Astrocyte (in vitro differentiated cells and primary cell): ENCODE measurements around the gene WNT3A. TPM values are rescaled to one million over a fixed set of nuclear protein-coding genes. Genes with fewer than 3 reads are reported as not detected.

ENCODE experiments used
- DNase-seq: peaks from one replicate; pipeline ENCODE4 v3.0.0-alpha.2; 2010; ENCODE audit warnings: low read depth
- FAIRE-seq: peaks from 2 replicates; lab custom pipeline; 2011; peaks lifted over from hg19 to GRCh38; lab: Jason Lieb, UNC
- H2AFZ ChIP-seq: 2 replicates; pipeline ENCODE4 v1.6.0; 2012; ENCODE audit warnings: low read depth, low read length, inconsistent platforms
- H3K27ac ChIP-seq: 2 replicates; pipeline ENCODE4 v1.5.1; 2011; ENCODE audit warnings: low read depth, low read length, inconsistent platforms
- H3K27me3 ChIP-seq: 2 replicates; pipeline ENCODE4 v1.6.0; 2011; ENCODE audit warnings: low read length, inconsistent platforms; ENCODE audit not compliant: insufficient read depth
- H3K36me3 ChIP-seq: 2 replicates; pipeline ENCODE4 v1.5.1; 2011; ENCODE audit warnings: low read length, inconsistent platforms; ENCODE audit not compliant: insufficient read depth
- H3K4me1 ChIP-seq: 2 replicates; pipeline ENCODE4 v1.5.1; 2011; ENCODE audit warnings: low read length, inconsistent platforms; ENCODE audit not compliant: insufficient read depth
- H3K4me2 ChIP-seq: 2 replicates; pipeline ENCODE4 v1.6.0; 2012; ENCODE audit warnings: low read length, inconsistent platforms
- H3K4me3 ChIP-seq: 2 replicates; pipeline ENCODE4 v1.5.1; 2011; ENCODE audit warnings: low read depth, mild to moderate bottlenecking, low read length, inconsistent platforms; ENCODE audit not compliant: insufficient read depth
- H3K79me2 ChIP-seq: 2 replicates; pipeline ENCODE4 v1.6.0; 2012; ENCODE audit warnings: mild to moderate bottlenecking, low read length, inconsistent platforms; ENCODE audit not compliant: insufficient read depth
- H3K9ac ChIP-seq: 2 replicates; pipeline ENCODE4 v1.6.0; 2012; ENCODE audit warnings: mild to moderate bottlenecking, low read length, inconsistent platforms
- H3K9me3 ChIP-seq: 2 replicates; pipeline ENCODE4 v1.5.1; 2012; ENCODE audit warnings: low read depth, mild to moderate bottlenecking, low read length, inconsistent platforms; ENCODE audit not compliant: insufficient read depth
- H4K20me1 ChIP-seq: 2 replicates; pipeline ENCODE4 v1.6.0; 2012; ENCODE audit warnings: low read length, inconsistent platforms; ENCODE audit not compliant: insufficient read depth
- H3K27ac Mint-ChIP-seq: one replicate; pipeline ENCODE4 v1.8.0; 2021; ENCODE audit warnings: mild to moderate bottlenecking, mixed read lengths; ENCODE audit not compliant: unreplicated experiment
- H3K27me3 Mint-ChIP-seq: one replicate; pipeline ENCODE4 v1.8.0; 2021; ENCODE audit warnings: low read depth, mixed read lengths; ENCODE audit not compliant: unreplicated experiment
- H3K36me3 Mint-ChIP-seq: one replicate; pipeline ENCODE4 v1.8.0; 2021; ENCODE audit warnings: low read depth, mixed read lengths; ENCODE audit not compliant: unreplicated experiment
- H3K4me1 Mint-ChIP-seq: one replicate; pipeline ENCODE4 v1.8.0; 2021; ENCODE audit warnings: low read depth, mixed read lengths; ENCODE audit not compliant: unreplicated experiment
- H3K4me3 Mint-ChIP-seq: one replicate; pipeline ENCODE4 v1.8.0; 2021; ENCODE audit warnings: mild to moderate bottlenecking, moderate library complexity, mixed read lengths; ENCODE audit not compliant: unreplicated experiment
- H3K9me3 Mint-ChIP-seq: one replicate; pipeline ENCODE4 v1.8.0; 2021; ENCODE audit warnings: mild to moderate bottlenecking, mixed read lengths; ENCODE audit not compliant: unreplicated experiment
- CTCF ChIP-seq: IDR thresholded peaks from 2 replicates; pipeline ENCODE4 v1.5.1; 2011; ENCODE audit warnings: low read depth, mild to moderate bottlenecking, inconsistent platforms, low read length, moderate library complexity; ENCODE audit not compliant: insufficient read depth
- EZH2 ChIP-seq: IDR thresholded peaks from 2 replicates; pipeline ENCODE4 v1.6.1; 2012; ENCODE audit warnings: mild to moderate bottlenecking, low read length, inconsistent platforms; ENCODE audit not compliant: insufficient read depth
- total RNA-seq: library from RNA; stranded (reverse); gene quantifications from 2 replicates; pipeline ENCODE4 v1.2.1, GENCODE V29; 2021

The WNT3A gene
- total RNA-seq, 1 donor from 2014 or later, result not detected

DNA sequence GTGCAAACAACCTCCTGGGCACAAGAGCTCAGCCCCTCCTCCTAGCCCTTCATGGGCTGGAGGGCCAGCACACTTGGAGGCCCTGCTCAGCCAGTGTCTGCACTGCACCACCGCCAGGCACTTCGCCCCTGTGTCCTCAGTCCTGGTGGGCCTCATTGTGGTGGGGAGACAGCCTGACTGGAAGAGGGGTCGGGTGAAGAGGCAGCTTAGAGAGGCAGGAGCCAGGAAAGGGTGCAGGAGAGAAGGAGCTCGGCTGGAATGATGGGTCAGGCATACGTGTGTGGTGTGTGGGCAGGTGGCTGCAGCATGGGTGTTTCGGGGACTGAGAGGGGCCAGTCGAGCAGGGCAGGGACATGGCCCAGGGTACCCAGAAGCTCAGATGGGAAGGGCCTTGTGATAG, 4.1 kb downstream of the WNT3A start:
- Histone ChIP-seq H3K4me2 (no peak overlapping the region), H3K4me1 (peaks cover 6% of the 10 kb centered on the region), H2AFZ (no peak overlapping the region), H3K27me3 (peaks cover 28% of the 10 kb centered on the region), H3K27ac (no peak overlapping the region), H3K9me3 (no peaks in the 10 kb centered on the region), H3K9ac (no peak overlapping the region), H4K20me1 (peaks cover 3% of the 10 kb centered on the region), H3K4me3 (no peak overlapping the region), H3K36me3 (no peaks in the 10 kb centered on the region), H3K79me2 (no peaks in the 10 kb centered on the region)
- FAIRE-seq, result no peak
- Mint-ChIP-seq H3K27ac (no peak overlapping the region), H3K36me3 (peaks cover 1% of the 10 kb centered on the region), H3K4me1 (peaks cover 8% of the 10 kb centered on the region), H3K27me3 (peaks cover 60% of the 10 kb centered on the region), H3K4me3 (no peak overlapping the region), H3K9me3 (no peaks in the 10 kb centered on the region)
- DNase-seq, result no peak
- no peak for TF ChIP-seq EZH2
- TF ChIP-seq CTCF, result no peak

GRCh38 chr1:228011721-228012311, 5.0 kb downstream of the WNT3A start:
- no peak overlapping the region for H3K4me3 ChIP-seq
- H3K36me3 ChIP-seq, result no peaks in the 10 kb centered on the region
- FAIRE-seq, result no peak
- peaks cover 6% of the 10 kb centered on the region for H3K4me1 ChIP-seq
- H3K9me3 ChIP-seq, result no peaks in the 10 kb centered on the region
- no peak overlapping the region for H3K27ac ChIP-seq
- Mint-ChIP-seq H3K27ac (no peak overlapping the region), H3K9me3 (no peaks in the 10 kb centered on the region), H3K4me3 (no peak overlapping the region), H3K36me3 (peaks cover 1% of the 10 kb centered on the region), H3K27me3 (peaks cover 60% of the 10 kb centered on the region), H3K4me1 (peaks cover 8% of the 10 kb centered on the region)
- H3K4me2 ChIP-seq, result no peak overlapping the region
- no peak overlapping the region for H2AFZ ChIP-seq
- no peaks in the 10 kb centered on the region for H3K79me2 ChIP-seq
- no peaks in the 10 kb centered on the region for H4K20me1 ChIP-seq
- no peak overlapping the region for H3K9ac ChIP-seq
- DNase-seq, result no peak
- peaks cover 21% of the 10 kb centered on the region for H3K27me3 ChIP-seq
- TF ChIP-seq CTCF (no peak), EZH2 (no peak)

- no peaks in the 10 kb centered on the region for H3K79me2 ChIP-seq
- FAIRE-seq (no peak), DNase-seq (no peak)
- H3K9me3 ChIP-seq, result no peaks in the 10 kb centered on the region
- H3K9me3 Mint-ChIP-seq, result no peaks in the 10 kb centered on the region
- no peak overlapping the region for H3K4me3 Mint-ChIP-seq
- peaks cover 8% of the 10 kb centered on the region for H3K4me1 Mint-ChIP-seq
- peaks cover 1% of the 10 kb centered on the region for H3K36me3 Mint-ChIP-seq
- peaks cover 6% of the 10 kb centered on the region for H3K4me1 ChIP-seq
- peaks cover 15% of the 10 kb centered on the region for H3K27me3 ChIP-seq
- H3K4me3 ChIP-seq, result no peak overlapping the region
- no peak for TF ChIP-seq CTCF
- TF ChIP-seq EZH2, result no peak
- no peak overlapping the region for H3K27ac Mint-ChIP-seq
- no peaks in the 10 kb centered on the region for H4K20me1 ChIP-seq
- H3K27me3 Mint-ChIP-seq, result peaks cover 62% of the 10 kb centered on the region
- H2AFZ ChIP-seq, result no peak overlapping the region
- H3K27ac ChIP-seq, result no peak overlapping the region
- no peak overlapping the region for H3K4me2 ChIP-seq
- no peak overlapping the region for H3K9ac ChIP-seq
- no peaks in the 10 kb centered on the region for H3K36me3 ChIP-seq
These were observed 5.8 kb downstream of the WNT3A start for GRCh38 chr1:228012555-228012954.
